OCI-LY7 (cell line): ENCODE data around the gene HSPA2.

Experiments used
- EZH2phosphoT487 ChIP-seq: fragments of 200-600 bp; sonication (generic); IDR thresholded peaks from 2 replicates; pipeline ENCODE4 v1.6.1; 2018; ENCODE audit warnings: low read depth, borderline replicate concordance, mild to moderate bottlenecking, mixed run types, antibody characterized with exemption, low read length, moderate library complexity, mixed read lengths
- TF ChIP-seq, protein P1 (sequence below): fragments of 200-600 bp; sonication (generic); conservative IDR thresholded peaks from 2 replicates; pipeline ENCODE4 v1.5.1; 2014; ENCODE audit warnings: mild to moderate bottlenecking, antibody characterized with exemption, low read length, moderate library complexity, mixed read lengths

GRCh38 chr14:64502456-64502855 lies 38.1 kb upstream of the HSPA2 start:
- no peak for TF ChIP-seq EZH2phosphoT487
- TF ChIP-seq, protein P1, sequence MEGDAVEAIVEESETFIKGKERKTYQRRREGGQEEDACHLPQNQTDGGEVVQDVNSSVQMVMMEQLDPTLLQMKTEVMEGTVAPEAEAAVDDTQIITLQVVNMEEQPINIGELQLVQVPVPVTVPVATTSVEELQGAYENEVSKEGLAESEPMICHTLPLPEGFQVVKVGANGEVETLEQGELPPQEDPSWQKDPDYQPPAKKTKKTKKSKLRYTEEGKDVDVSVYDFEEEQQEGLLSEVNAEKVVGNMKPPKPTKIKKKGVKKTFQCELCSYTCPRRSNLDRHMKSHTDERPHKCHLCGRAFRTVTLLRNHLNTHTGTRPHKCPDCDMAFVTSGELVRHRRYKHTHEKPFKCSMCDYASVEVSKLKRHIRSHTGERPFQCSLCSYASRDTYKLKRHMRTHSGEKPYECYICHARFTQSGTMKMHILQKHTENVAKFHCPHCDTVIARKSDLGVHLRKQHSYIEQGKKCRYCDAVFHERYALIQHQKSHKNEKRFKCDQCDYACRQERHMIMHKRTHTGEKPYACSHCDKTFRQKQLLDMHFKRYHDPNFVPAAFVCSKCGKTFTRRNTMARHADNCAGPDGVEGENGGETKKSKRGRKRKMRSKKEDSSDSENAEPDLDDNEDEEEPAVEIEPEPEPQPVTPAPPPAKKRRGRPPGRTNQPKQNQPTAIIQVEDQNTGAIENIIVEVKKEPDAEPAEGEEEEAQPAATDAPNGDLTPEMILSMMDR = no peak
